Measurements from ENCODE around the gene TDRKH. TPM values are rescaled to one million over a fixed set of nuclear protein-coding genes. Genes with fewer than 3 reads are reported as not detected.
"Not testable (repeated sequence)": the region's sequence is repeated elsewhere in the genome, so short reads cannot be mapped to it uniquely, and the experiment has no call there.

TDRKH gene
- total and polyA plus RNA-seq, 2 donors = 3.1 to 4.2 TPM

GRCh38 chr1:151779852-151780251 is 10.4 kb downstream of the TDRKH start:
- no peak overlapping the region for H3K4me3 ChIP-seq (ENCODE audit: low read depth, low read length)
- peaks cover 4% of the 10 kb centered on the region for H3K36me3 ChIP-seq (ENCODE audit: insufficient read depth)
- no peaks in the 10 kb centered on the region for H3K4me1 ChIP-seq (ENCODE audit: insufficient read depth)
- H3K27ac ChIP-seq (ENCODE audit: low read depth) = no peak overlapping the region
- 90% methylated on average over 4 of the region's 4 CpGs for WGBS
- no peak for DNase-seq (ENCODE audit: extremely low spot score)

- H3K36me3 ChIP-seq (ENCODE audit: insufficient read depth) = peaks cover 4% of the 10 kb centered on the region
- no peak overlapping the region for H3K4me3 ChIP-seq (ENCODE audit: low read depth, low read length)
- 97% methylated on average over 4 of the region's 4 CpGs for WGBS
- H3K4me1 ChIP-seq (ENCODE audit: insufficient read depth) = no peaks in the 10 kb centered on the region
- no peak for DNase-seq (ENCODE audit: extremely low spot score)
- H3K27ac ChIP-seq (ENCODE audit: low read depth) = no peak overlapping the region
Measured at GRCh38 chr1:151777317-151777716, 13.0 kb downstream of the TDRKH start.

- 75% methylated on average over 3 of the region's 3 CpGs for WGBS
- H3K4me3 ChIP-seq (ENCODE audit: low read depth, low read length) = no peak overlapping the region
- no peak overlapping the region for H3K27ac ChIP-seq (ENCODE audit: low read depth)
- no peak for DNase-seq (ENCODE audit: extremely low spot score)
- peaks cover 4% of the 10 kb centered on the region for H3K36me3 ChIP-seq (ENCODE audit: insufficient read depth)
- H3K4me1 ChIP-seq (ENCODE audit: insufficient read depth) = no peaks in the 10 kb centered on the region
Measured at GRCh38 chr1:151776665-151777062, 13.6 kb downstream of the TDRKH start.

GRCh38 chr1:151775894-151776664 is 14.2 kb downstream of the TDRKH start:
- WGBS = 89% methylated on average over 7 of the region's 7 CpGs
- Histone ChIP-seq H3K27ac (ENCODE audit: low read depth) (no peak overlapping the region), H3K4me1 (ENCODE audit: insufficient read depth) (no peaks in the 10 kb centered on the region), H3K4me3 (ENCODE audit: low read depth, low read length) (no peak overlapping the region), H3K36me3 (ENCODE audit: insufficient read depth) (peaks cover 4% of the 10 kb centered on the region)
- DNase-seq (ENCODE audit: extremely low spot score) = no peak

GRCh38 chr1:151774256-151774922 is 15.9 kb downstream of the TDRKH start:
- Histone ChIP-seq H3K36me3 (ENCODE audit: insufficient read depth) (peaks cover 4% of the 10 kb centered on the region), H3K27ac (ENCODE audit: low read depth) (no peak overlapping the region), H3K4me1 (ENCODE audit: insufficient read depth) (no peaks in the 10 kb centered on the region), H3K4me3 (ENCODE audit: low read depth, low read length) (no peak overlapping the region)
- 53% methylated on average over 3 of the region's 3 CpGs for WGBS
- no peak for DNase-seq (ENCODE audit: extremely low spot score)

GRCh38 chr1:151773702-151774101 is 16.6 kb downstream of the TDRKH start:
- H3K4me1 ChIP-seq (ENCODE audit: insufficient read depth) = no peaks in the 10 kb centered on the region
- H3K27ac ChIP-seq (ENCODE audit: low read depth) = no peak overlapping the region
- 77% methylated on average over 5 of the region's 5 CpGs for WGBS
- no peak overlapping the region for H3K4me3 ChIP-seq (ENCODE audit: low read depth, low read length)
- DNase-seq (ENCODE audit: extremely low spot score) = no peak
- H3K36me3 ChIP-seq (ENCODE audit: insufficient read depth) = peaks cover 4% of the 10 kb centered on the region

GRCh38 chr1:151769270-151769669 is 21.0 kb downstream of the TDRKH start:
- not testable (repeated sequence) for H3K36me3 ChIP-seq (ENCODE audit: insufficient read depth); H3K27ac ChIP-seq (ENCODE audit: low read depth); H3K4me1 ChIP-seq (ENCODE audit: insufficient read depth); DNase-seq (ENCODE audit: extremely low spot score); H3K4me3 ChIP-seq (ENCODE audit: low read depth, low read length)
- WGBS = 88% methylated on average over 34 of the region's 34 CpGs

GRCh38 chr1:151768351-151769066 is 21.8 kb downstream of the TDRKH start:
- not testable (repeated sequence) for H3K27ac ChIP-seq (ENCODE audit: low read depth); H3K4me3 ChIP-seq (ENCODE audit: low read depth, low read length); H3K4me1 ChIP-seq (ENCODE audit: insufficient read depth); H3K36me3 ChIP-seq (ENCODE audit: insufficient read depth)
- peak; percentile 60 for DNase-seq (ENCODE audit: extremely low spot score)
- WGBS = 55% methylated on average over 2 of the region's 7 CpGs

- Histone ChIP-seq H3K27ac (ENCODE audit: low read depth) (no peak overlapping the region), H3K36me3 (ENCODE audit: insufficient read depth) (peaks cover 2% of the 10 kb centered on the region), H3K4me1 (ENCODE audit: insufficient read depth) (no peaks in the 10 kb centered on the region), H3K4me3 (ENCODE audit: low read depth, low read length) (peak overlapping the region; percentile 90)
- DNase-seq (ENCODE audit: extremely low spot score) = no peak
- 48% methylated on average over 10 of the region's 10 CpGs for WGBS
Measured at GRCh38 chr1:151763990-151764389, 26.3 kb downstream of the TDRKH start.

GRCh38 chr1:151762941-151763921 is 27.1 kb downstream of the TDRKH start, which contains the start of gene MRPL9:
Gene MRPL9 (minus strand): TSS chr1:151763496. CDS start chr1:151763479, 17 bp downstream.
- under 1% methylated on average over 68 of the region's 68 CpGs for WGBS
- Histone ChIP-seq H3K36me3 (ENCODE audit: insufficient read depth) (peaks cover 2% of the 10 kb centered on the region), H3K4me3 (ENCODE audit: low read depth, low read length) (peak within 1 kb of the TSS; percentile 90), H3K27ac (ENCODE audit: low read depth) (peak within 1 kb of the TSS; percentile 94), H3K4me1 (ENCODE audit: insufficient read depth) (no peaks in the 10 kb centered on the region)
- peak; percentile 46 for DNase-seq (ENCODE audit: extremely low spot score)

GRCh38 chr1:151760597-151761385 is 29.5 kb downstream of the TDRKH start:
- Histone ChIP-seq H3K4me1 (ENCODE audit: insufficient read depth) (no peaks in the 10 kb centered on the region), H3K27ac (ENCODE audit: low read depth) (no peak overlapping the region), H3K4me3 (ENCODE audit: low read depth, low read length) (no peak overlapping the region), H3K36me3 (ENCODE audit: insufficient read depth) (peaks cover 2% of the 10 kb centered on the region)
- WGBS = 94% methylated on average over 7 of the region's 7 CpGs
- DNase-seq (ENCODE audit: extremely low spot score) = no peak

- no peaks in the 10 kb centered on the region for H3K4me1 ChIP-seq (ENCODE audit: insufficient read depth)
- no peak overlapping the region for H3K27ac ChIP-seq (ENCODE audit: low read depth)
- DNase-seq (ENCODE audit: extremely low spot score) = no peak
- H3K36me3 ChIP-seq (ENCODE audit: insufficient read depth) = peaks cover 2% of the 10 kb centered on the region
- no peak overlapping the region for H3K4me3 ChIP-seq (ENCODE audit: low read depth, low read length)
Measured at GRCh38 chr1:151759241-151759640, 31.1 kb downstream of the TDRKH start.

Data from urinary bladder (tissue), 4 donors.